A673 (cell line): ENCODE results near the gene ERI2. TPM values are rescaled to one million over a fixed set of nuclear protein-coding genes. Genes with fewer than 3 reads are reported as not detected.

Experiments
- Bru-seq: library from RNA; stranded (reverse); fragments of 400-500 nt; gene quantifications from one replicate; lab custom pipeline; 2021; lab: Mats Ljungman, UMichigan
- BruChase-seq, 2 experiments: library from RNA; stranded (reverse); fragments of 400-500 nt; gene quantifications; one replicate each; lab custom pipeline; 2021; lab: Mats Ljungman, UMichigan
- BruUV-seq: library from RNA; stranded (reverse); fragments of 400-500 nt; replicated peaks from 2 replicates; lab custom pipeline; 2021; lab: Mats Ljungman, UMichigan
- CTCF ChIA-PET: fragments of 300-600 bp; sonication (Branson Sonifier 250); formaldehyde crosslinking; loops from one replicate; lab custom pipeline; 2022; ENCODE audit warnings: antibody characterized with exemption; lab: Charles Lee
- POLR2A ChIA-PET: fragments of 300-600 bp; sonication (Branson Sonifier 250); formaldehyde crosslinking; loops from one replicate; lab custom pipeline; 2022; ENCODE audit warnings: antibody characterized with exemption; ENCODE audit not compliant: low non-redundant PET; lab: Charles Lee
- DNase-seq: peaks from one replicate; pipeline ENCODE4 v3.0.0-alpha.2; 2015; ENCODE audit warnings: low spot score
- H3K27ac ChIP-seq: fragments of 200-600 bp; sonication (generic); 2 replicates; pipeline ENCODE4 v1.5.1; 2016; ENCODE audit warnings: mixed run types, low read depth, mild to moderate bottlenecking, mixed read lengths, antibody characterized with exemption, low read length; ENCODE audit not compliant: poor library complexity, severe bottlenecking
- H3K27me3 ChIP-seq: fragments of 200-600 bp; sonication (generic); replicated peaks from 2 replicates; pipeline ENCODE4 v1.6.1; 2017; ENCODE audit warnings: mixed run types, low read depth, mild to moderate bottlenecking, mixed read lengths, antibody characterized with exemption, low read length; ENCODE audit not compliant: insufficient read depth, poor library complexity
- H3K36me3 ChIP-seq: fragments of 200-600 bp; sonication (generic); 2 replicates; pipeline ENCODE4 v1.6.1; 2016; ENCODE audit warnings: mixed run types, mild to moderate bottlenecking, mixed read lengths, antibody characterized with exemption, low read length; ENCODE audit not compliant: insufficient read depth, poor library complexity, severe bottlenecking
- H3K4me1 ChIP-seq: fragments of 200-600 bp; sonication (generic); 2 replicates; pipeline ENCODE4 v1.6.1; 2017; ENCODE audit warnings: mixed run types, mild to moderate bottlenecking, mixed read lengths, antibody characterized with exemption, low read length; ENCODE audit not compliant: insufficient read depth, poor library complexity, severe bottlenecking
- H3K4me3 ChIP-seq: fragments of 200-600 bp; sonication (generic); 2 replicates; pipeline ENCODE4 v1.5.1; 2016; ENCODE audit warnings: low read depth, mixed run types, mild to moderate bottlenecking, mixed read lengths, low read length; ENCODE audit not compliant: poor library complexity, severe bottlenecking
- H3K9me3 ChIP-seq: fragments of 200-600 bp; sonication (generic); 2 replicates; pipeline ENCODE4 v1.6.1; 2016; ENCODE audit warnings: mixed run types, low read depth, mild to moderate bottlenecking, mixed read lengths, antibody characterized with exemption, low read length; ENCODE audit not compliant: poor library complexity, severe bottlenecking
- EZH2 ChIP-seq: fragments of 200-600 bp; sonication (generic); IDR thresholded peaks from 2 replicates; pipeline ENCODE4 v1.6.1; 2017; ENCODE audit warnings: borderline replicate concordance, low read depth, mild to moderate bottlenecking, mixed read lengths, antibody characterized with exemption, low read length; ENCODE audit not compliant: poor library complexity, severe bottlenecking
- intact Hi-C: fragments of 100-400 bp; cut with micrococcal nuclease; formaldehyde crosslinking; loops from one replicate; pipeline ENCODE4 v1.10.0; 2022; ENCODE audit not compliant: unreplicated experiment
- long read RNA-seq: library from polyadenylated mRNA; stranded (forward); transcript quantifications from one replicate; pipeline ENCODE4 v2.0.0, GENCODE V29; 2022
- total RNA-seq: library from RNA; stranded (reverse); gene quantifications from 2 replicates; pipeline ENCODE4 v1.2.3, GENCODE V29; 2021
- TF ChIP-seq, protein P1 (sequence below): fragments of 300-800, 200-600 bp; sonication (generic); conservative IDR thresholded peaks from 2 replicates; pipeline ENCODE4 v1.5.1; 2017; ENCODE audit warnings: low read depth, mild to moderate bottlenecking, antibody characterized with exemption, low read length, moderate library complexity, mixed read lengths

ERI2 gene, protein sequence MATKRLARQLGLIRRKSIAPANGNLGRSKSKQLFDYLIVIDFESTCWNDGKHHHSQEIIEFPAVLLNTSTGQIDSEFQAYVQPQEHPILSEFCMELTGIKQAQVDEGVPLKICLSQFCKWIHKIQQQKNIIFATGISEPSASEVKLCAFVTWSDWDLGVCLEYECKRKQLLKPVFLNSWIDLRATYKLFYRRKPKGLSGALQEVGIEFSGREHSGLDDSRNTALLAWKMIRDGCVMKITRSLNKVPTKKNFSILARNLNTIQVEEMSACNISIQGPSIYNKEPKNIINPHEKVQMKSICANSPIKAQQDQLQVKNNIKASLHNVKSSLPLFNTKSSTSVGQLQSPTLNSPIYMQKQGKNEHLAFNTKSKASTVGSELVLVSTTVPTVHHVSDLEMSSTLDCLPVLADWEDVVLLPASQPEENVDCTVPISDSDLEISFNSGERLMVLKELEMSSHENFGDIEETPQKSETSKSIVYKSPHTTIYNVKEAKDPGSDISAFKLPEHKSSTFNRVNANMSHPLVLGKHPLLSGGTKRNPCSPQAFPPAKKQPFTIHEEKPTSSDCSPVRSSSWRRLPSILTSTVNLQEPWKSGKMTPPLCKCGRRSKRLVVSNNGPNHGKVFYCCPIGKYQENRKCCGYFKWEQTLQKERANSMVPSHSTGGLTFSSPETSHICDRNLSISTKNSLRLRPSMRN
- total RNA-seq (24.9 and 27.1 TPM in 2 replicates), Bru-seq, nascent RNA (percentile 48 among the genes with signal in this experiment), BruChase-seq, experiment 1, labeled RNA remaining after a 2-hour chase (percentile 57 among the genes with signal in this experiment), BruChase-seq, experiment 2, labeled RNA remaining after a 6-hour chase (percentile 56 among the genes with signal in this experiment)
- long read RNA-seq, transcript ERI2-215 (9 exons, 2,646 nt) = major isoform, 5 of 50 reads
- long read RNA-seq, transcript ERI2-203 (1 exons, 3,846 nt) = major isoform, 5 of 50 reads
- long read RNA-seq, partial matches to known transcripts = 13 of 50 reads
- long read RNA-seq, other reads (novel, unspliced or antisense) = 22 of 50 reads

DNA sequence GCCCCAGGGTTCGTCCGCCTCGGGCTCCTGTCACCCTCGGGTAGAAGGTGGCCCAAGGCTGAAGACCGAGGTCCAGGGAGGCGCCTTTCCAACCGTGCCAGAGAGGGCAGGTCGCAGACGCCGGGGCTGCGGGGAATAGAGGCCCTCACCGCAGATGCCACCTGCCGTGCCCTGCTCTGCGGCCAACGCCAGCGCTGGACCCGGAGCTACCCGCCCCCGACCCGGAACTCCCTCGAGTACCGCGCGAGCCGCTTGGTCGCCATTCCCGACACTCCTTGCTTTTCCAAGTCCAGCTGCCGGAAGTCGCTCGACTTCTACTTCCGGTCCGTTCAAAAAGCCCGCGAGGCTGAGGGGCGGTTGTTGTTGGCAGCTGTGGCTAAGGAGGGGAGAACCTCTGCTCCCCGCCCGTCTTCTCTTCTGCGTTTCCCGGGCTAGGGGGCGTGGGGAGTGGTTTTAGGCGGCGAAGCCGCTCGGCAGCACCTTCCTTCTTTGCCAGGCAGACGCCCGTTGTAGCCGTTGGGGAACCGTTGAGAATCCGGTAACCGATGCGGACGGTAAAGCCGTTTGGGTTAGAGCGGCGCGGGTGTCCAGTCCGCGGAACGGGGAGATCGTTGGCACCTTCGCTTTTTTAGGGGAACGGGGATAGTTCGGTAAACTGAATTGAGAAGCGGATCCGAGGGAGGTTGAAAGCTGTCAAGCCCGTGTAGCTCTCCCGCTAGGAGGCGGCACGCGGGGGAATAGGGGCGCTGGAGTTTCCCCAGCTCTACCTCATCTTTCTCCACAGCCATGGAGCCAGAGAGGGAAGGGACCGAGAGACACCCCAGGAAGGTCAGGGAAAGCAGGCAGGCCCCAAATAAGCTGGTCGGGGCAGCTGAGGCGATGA, at the start of gene ERI2, which contains the start of gene REXO5:
Gene ERI2 (minus strand): TSS at position 305 of the 883 bp plus-strand sequence. CDS start 42 bp downstream, at position 263.
Gene REXO5 (plus strand): TSS at position 360 of the 883 bp plus-strand sequence. CDS start 427 bp downstream, at position 787.
- H3K4me3 ChIP-seq = peak within 1 kb of the TSS; percentile 78
- peaks cover 3% of the 10 kb centered on the region for H3K36me3 ChIP-seq
- H3K27ac ChIP-seq = peak within 1 kb of the TSS; percentile 92
- TF ChIP-seq, protein P1, sequence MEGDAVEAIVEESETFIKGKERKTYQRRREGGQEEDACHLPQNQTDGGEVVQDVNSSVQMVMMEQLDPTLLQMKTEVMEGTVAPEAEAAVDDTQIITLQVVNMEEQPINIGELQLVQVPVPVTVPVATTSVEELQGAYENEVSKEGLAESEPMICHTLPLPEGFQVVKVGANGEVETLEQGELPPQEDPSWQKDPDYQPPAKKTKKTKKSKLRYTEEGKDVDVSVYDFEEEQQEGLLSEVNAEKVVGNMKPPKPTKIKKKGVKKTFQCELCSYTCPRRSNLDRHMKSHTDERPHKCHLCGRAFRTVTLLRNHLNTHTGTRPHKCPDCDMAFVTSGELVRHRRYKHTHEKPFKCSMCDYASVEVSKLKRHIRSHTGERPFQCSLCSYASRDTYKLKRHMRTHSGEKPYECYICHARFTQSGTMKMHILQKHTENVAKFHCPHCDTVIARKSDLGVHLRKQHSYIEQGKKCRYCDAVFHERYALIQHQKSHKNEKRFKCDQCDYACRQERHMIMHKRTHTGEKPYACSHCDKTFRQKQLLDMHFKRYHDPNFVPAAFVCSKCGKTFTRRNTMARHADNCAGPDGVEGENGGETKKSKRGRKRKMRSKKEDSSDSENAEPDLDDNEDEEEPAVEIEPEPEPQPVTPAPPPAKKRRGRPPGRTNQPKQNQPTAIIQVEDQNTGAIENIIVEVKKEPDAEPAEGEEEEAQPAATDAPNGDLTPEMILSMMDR = peak; percentile 59
- no peak for TF ChIP-seq EZH2
- no peaks in the 10 kb centered on the region for H3K9me3 ChIP-seq
- BruUV-seq = TSS peak; percentile 84
- intact Hi-C loops = no loop called here
- H3K27me3 ChIP-seq = no peaks in the 10 kb centered on the region
- peaks cover 6% of the 10 kb centered on the region for H3K4me1 ChIP-seq
- POLR2A ChIA-PET = interaction anchor here (0.6 kb wide), 1 partner anchor 357 kb away, joined by 4 read pairs; no protein-coding TSS in a partner anchor
- peak; percentile 97 for DNase-seq
- CTCF ChIA-PET = no interaction called here

DNA sequence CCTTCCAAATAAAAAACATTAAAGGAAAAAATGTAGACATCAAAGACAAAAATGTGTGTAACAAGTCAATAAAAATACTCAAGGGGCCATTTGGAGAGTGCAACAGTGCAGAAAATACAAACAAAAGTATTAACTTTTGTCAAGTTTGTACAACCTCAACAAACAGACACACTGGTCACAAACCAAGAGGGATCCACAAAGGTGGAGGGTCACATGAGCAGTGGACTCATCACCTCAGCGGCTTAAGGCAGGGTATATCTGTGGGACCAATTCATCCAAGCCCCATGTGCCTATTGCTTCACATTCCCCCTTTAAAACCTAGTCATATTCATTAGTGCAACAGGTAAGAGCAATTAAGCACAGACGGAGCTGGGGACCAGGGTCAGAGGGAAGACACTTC, 48.7 kb upstream of the ERI2 start:
- TF ChIP-seq, protein P1 = no peak
- TF ChIP-seq EZH2 = no peak
- H3K36me3 ChIP-seq = peaks cover 2% of the 10 kb centered on the region
- no peaks in the 10 kb centered on the region for H3K4me1 ChIP-seq
- no TSS peak for BruUV-seq
- CTCF ChIA-PET = no interaction called here
- POLR2A ChIA-PET = no interaction called here
- no peak overlapping the region for H3K4me3 ChIP-seq
- H3K27ac ChIP-seq = no peak overlapping the region
- intact Hi-C loops = loop anchor here (5.0 to 10.0 kb wide), 3 partner anchors 90 to 292 kb away; no protein-coding TSS in a partner anchor
- H3K27me3 ChIP-seq = no peaks in the 10 kb centered on the region
- H3K9me3 ChIP-seq = no peaks in the 10 kb centered on the region
- DNase-seq = no peak
